Right cardiac atrium (tissue), 5 donors: Measurements from ENCODE around the gene CSNK2A1. TPM values are rescaled to one million over a fixed set of nuclear protein-coding genes. Genes with fewer than 3 reads are reported as not detected.
"Not testable (repeated sequence)": the region's sequence is repeated elsewhere in the genome, so short reads cannot be mapped to it uniquely, and the experiment has no call there.

Experiments
- ATAC-seq, 2 donors: fragments of 200-7000 bp; cut with Tn5 transposase; one replicate each; pipeline versions ENCODE4 v1.8.0 to v1.9.1; 2020; ENCODE audit warnings: moderate library complexity in 2 of 2, mild to moderate bottlenecking in 1 of 2
- DNase-seq, 3 donors: peaks; one replicate each; pipeline ENCODE4 v3.0.0-alpha.2; 2020
- H3K27ac ChIP-seq: one replicate; pipeline ENCODE4 v1.5.1; 2013; ENCODE audit warnings: mild to moderate bottlenecking, low read length, control low read depth, moderate library complexity
- H3K27me3 ChIP-seq: one replicate; pipeline ENCODE4 v1.6.1; 2013; ENCODE audit not compliant: control insufficient read depth, insufficient read depth
- H3K4me1 ChIP-seq: one replicate; pipeline ENCODE4 v1.6.1; 2013; ENCODE audit warnings: low read length; ENCODE audit not compliant: control insufficient read depth, insufficient read depth
- H3K4me3 ChIP-seq: one replicate; pipeline ENCODE4 v1.5.1; 2013; ENCODE audit warnings: low read length, control low read depth
- H3K9me3 ChIP-seq: one replicate; pipeline ENCODE4 v1.6.1; 2013; ENCODE audit warnings: low read length; ENCODE audit not compliant: control insufficient read depth
- WGBS: extraction: QIAGEN DNeasy Blood & Tissue Kit; methylation state at CpG from one replicate; pipeline ENCODE4 v1.1.7; 2013; 5-methylcytosine and 5-hydroxymethylcytosine counted together
- intact Hi-C, 4 donors: fragments of 100-400 bp; cut with DNase I; formaldehyde crosslinking; loops; one replicate each; pipeline versions ENCODE4 v1.11.0 to v1.14.0; 2022 to 2023
- polyA plus RNA-seq: library from polyadenylated mRNA; stranded (reverse); fragments of 200-250 nt; gene quantifications from one replicate; pipeline ENCODE4 v1.2.3, GENCODE V29; 2013
- total RNA-seq, 4 donors: library from RNA; stranded (reverse); fragmentation: NEBNext Ultra II Directional; extraction: Animal tissue kit (Norgen Biotek cat#: 25700); gene quantifications; one replicate each; pipeline ENCODE4 v1.2.1, GENCODE V29; 2021
- donor health status: healthy with polysubstance abuse.
- donor health status: DM: no; HTN: yes; CAD: no.
- donor health status: DM: no; HTN: no; CAD: no.
- donor health status: DM: no; HTN: yes; CAD: no; lungs with severe emphysema.
- donor health status: DM: yes; HTN: yes; CAD: no.

The CSNK2A1 gene
- total and polyA plus RNA-seq, 5 donors, result 36.8 to 118 (median 108) TPM

- H3K4me1 ChIP-seq, H3K9me3 ChIP-seq, H3K27me3 ChIP-seq, H3K27ac ChIP-seq, H3K4me3 ChIP-seq, ATAC-seq, DNase-seq, intact Hi-C loops: not testable (repeated sequence)
- WGBS, result 44% methylated on average over 6 of the region's 6 CpGs
Measured at GRCh38 chr20:508364-508787, 35.2 kb downstream of the CSNK2A1 start.

GRCh38 chr20:507761-508332 is 35.7 kb downstream of the CSNK2A1 start:
- H3K27me3 ChIP-seq, result no peaks in the 10 kb centered on the region
- no peak for ATAC-seq
- no peak overlapping the region for H3K27ac ChIP-seq
- intact Hi-C loops, result no loop called here
- 84% methylated on average over 7 of the region's 7 CpGs for WGBS
- no peak overlapping the region for H3K4me3 ChIP-seq
- no peaks in the 10 kb centered on the region for H3K4me1 ChIP-seq
- H3K9me3 ChIP-seq, result no peaks in the 10 kb centered on the region
- DNase-seq, result no peak

- WGBS, result 87% methylated on average over 7 of the region's 7 CpGs
Measured at GRCh38 chr20:507006-507758, 36.4 kb downstream of the CSNK2A1 start.

GRCh38 chr20:504632-505075 is 38.9 kb downstream of the CSNK2A1 start:
- Histone ChIP-seq H3K27me3 (no peaks in the 10 kb centered on the region), H3K4me1 (no peaks in the 10 kb centered on the region), H3K4me3 (no peak overlapping the region), H3K9me3 (no peaks in the 10 kb centered on the region), H3K27ac (no peak overlapping the region)
- 79% methylated on average over 3 of the region's 3 CpGs for WGBS
- DNase-seq (no peak), ATAC-seq (no peak)
- intact Hi-C loops, result no loop called here

More at GRCh38 chr20:507006-507758, 36.4 kb downstream of the CSNK2A1 start:
- H3K4me1 ChIP-seq, result no peaks in the 10 kb centered on the region
- no peak for ATAC-seq
- H3K27me3 ChIP-seq, result no peaks in the 10 kb centered on the region
- H3K4me3 ChIP-seq, result no peak overlapping the region
- H3K9me3 ChIP-seq, result no peaks in the 10 kb centered on the region
- DNase-seq, result no peak
- no peak overlapping the region for H3K27ac ChIP-seq
- intact Hi-C loops, result no loop called here

GRCh38 chr20:503048-503737 is 40.4 kb downstream of the CSNK2A1 start:
- no peak overlapping the region for H3K4me3 ChIP-seq
- no peaks in the 10 kb centered on the region for H3K27me3 ChIP-seq
- DNase-seq (no peak), ATAC-seq (no peak)
- H3K4me1 ChIP-seq, result no peaks in the 10 kb centered on the region
- H3K9me3 ChIP-seq, result no peaks in the 10 kb centered on the region
- H3K27ac ChIP-seq, result no peak overlapping the region
- intact Hi-C loops, result no loop called here
- WGBS, result 90% methylated on average over 11 of the region's 11 CpGs

GRCh38 chr20:497979-498378 is 45.6 kb downstream of the CSNK2A1 start:
- Histone ChIP-seq H3K9me3 (no peaks in the 10 kb centered on the region), H3K4me3 (no peak overlapping the region), H3K4me1 (no peaks in the 10 kb centered on the region), H3K27ac (no peak overlapping the region), H3K27me3 (no peaks in the 10 kb centered on the region)
- no peak for DNase-seq
- ATAC-seq, result no peak
- intact Hi-C loops, result no loop called here
- WGBS, result 95% methylated on average over 2 of the region's 2 CpGs

- ATAC-seq (peak in 1 of 2 donors; percentile 38), DNase-seq (no peak)
- H3K9me3 ChIP-seq, result no peaks in the 10 kb centered on the region
- intact Hi-C loops, result no loop called here
- H3K27ac ChIP-seq, result no peak overlapping the region
- H3K27me3 ChIP-seq, result no peaks in the 10 kb centered on the region
- no peak overlapping the region for H3K4me3 ChIP-seq
- 27% methylated on average over 2 of the region's 2 CpGs for WGBS
- no peaks in the 10 kb centered on the region for H3K4me1 ChIP-seq
Measured at GRCh38 chr20:496126-496696, 47.4 kb downstream of the CSNK2A1 start.

GRCh38 chr20:492159-492558 is 51.4 kb downstream of the CSNK2A1 start:
- no peaks in the 10 kb centered on the region for H3K9me3 ChIP-seq
- 71% methylated on average over 5 of the region's 5 CpGs for WGBS
- DNase-seq (no peak), ATAC-seq (no peak)
- no peaks in the 10 kb centered on the region for H3K4me1 ChIP-seq
- intact Hi-C loops, result no loop called here
- no peak overlapping the region for H3K4me3 ChIP-seq
- H3K27me3 ChIP-seq, result no peaks in the 10 kb centered on the region
- no peak overlapping the region for H3K27ac ChIP-seq

GRCh38 chr20:487655-488054 is 55.9 kb downstream of the CSNK2A1 start:
- ATAC-seq (no peak), DNase-seq (no peak)
- intact Hi-C loops, result no loop called here
- Histone ChIP-seq H3K27me3 (no peaks in the 10 kb centered on the region), H3K4me1 (no peaks in the 10 kb centered on the region), H3K4me3 (no peak overlapping the region), H3K9me3 (no peaks in the 10 kb centered on the region), H3K27ac (no peak overlapping the region)
- WGBS, result 83% methylated on average over 4 of the region's 4 CpGs

- peak; percentile 61 to 88 (median 86) for DNase-seq
- H3K27me3 ChIP-seq, result no peaks in the 10 kb centered on the region
- H3K4me3 ChIP-seq, result no peak overlapping the region
- no peak overlapping the region for H3K27ac ChIP-seq
- peak; percentile 93 to 96 for ATAC-seq
- no peaks in the 10 kb centered on the region for H3K9me3 ChIP-seq
- 54% methylated on average over 9 of the region's 9 CpGs for WGBS
- intact Hi-C loops, result no loop called here
- no peaks in the 10 kb centered on the region for H3K4me1 ChIP-seq
Measured at GRCh38 chr20:483815-484644, 59.6 kb downstream of the CSNK2A1 start.
